Measurements from ENCODE around the gene PXMP4.

DNA sequence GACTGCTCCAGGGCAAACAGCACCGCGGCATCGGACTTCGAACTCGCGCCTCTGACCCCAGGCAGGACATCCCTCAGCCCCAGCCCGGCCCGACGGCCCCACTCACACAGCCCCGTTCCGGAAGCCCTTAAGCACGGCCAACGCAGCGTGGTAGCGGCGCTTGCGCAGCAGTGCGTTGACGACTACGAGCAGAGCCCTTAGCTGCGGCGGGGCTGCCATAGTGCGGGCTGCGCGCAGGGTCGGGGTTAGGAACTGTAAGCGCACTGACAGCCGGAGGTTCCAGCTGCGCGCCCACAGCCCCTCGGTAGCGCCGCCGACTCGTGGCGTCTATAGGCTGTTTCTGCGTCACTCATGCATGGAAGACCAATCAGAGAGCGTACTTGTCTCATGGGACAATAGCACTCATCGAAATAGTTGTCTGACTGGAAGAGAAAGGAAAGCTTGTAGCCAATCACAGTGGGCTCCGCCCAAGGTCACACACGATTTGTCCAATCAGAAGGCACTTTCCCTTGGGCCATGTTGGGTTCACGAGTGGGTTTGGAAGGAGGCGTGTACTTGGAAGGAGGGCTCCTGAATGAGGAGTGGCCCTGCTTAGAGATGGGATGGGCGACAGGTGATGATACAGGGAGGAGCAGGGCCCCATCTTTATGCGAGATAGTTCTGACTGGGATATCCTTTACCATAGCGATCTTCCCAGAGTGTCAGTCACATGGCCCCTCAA lies at the start of gene PXMP4:
- TF ChIP-seq, protein P1, sequence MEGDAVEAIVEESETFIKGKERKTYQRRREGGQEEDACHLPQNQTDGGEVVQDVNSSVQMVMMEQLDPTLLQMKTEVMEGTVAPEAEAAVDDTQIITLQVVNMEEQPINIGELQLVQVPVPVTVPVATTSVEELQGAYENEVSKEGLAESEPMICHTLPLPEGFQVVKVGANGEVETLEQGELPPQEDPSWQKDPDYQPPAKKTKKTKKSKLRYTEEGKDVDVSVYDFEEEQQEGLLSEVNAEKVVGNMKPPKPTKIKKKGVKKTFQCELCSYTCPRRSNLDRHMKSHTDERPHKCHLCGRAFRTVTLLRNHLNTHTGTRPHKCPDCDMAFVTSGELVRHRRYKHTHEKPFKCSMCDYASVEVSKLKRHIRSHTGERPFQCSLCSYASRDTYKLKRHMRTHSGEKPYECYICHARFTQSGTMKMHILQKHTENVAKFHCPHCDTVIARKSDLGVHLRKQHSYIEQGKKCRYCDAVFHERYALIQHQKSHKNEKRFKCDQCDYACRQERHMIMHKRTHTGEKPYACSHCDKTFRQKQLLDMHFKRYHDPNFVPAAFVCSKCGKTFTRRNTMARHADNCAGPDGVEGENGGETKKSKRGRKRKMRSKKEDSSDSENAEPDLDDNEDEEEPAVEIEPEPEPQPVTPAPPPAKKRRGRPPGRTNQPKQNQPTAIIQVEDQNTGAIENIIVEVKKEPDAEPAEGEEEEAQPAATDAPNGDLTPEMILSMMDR (conservative IDR thresholded peaks at IDR 0.05) = no peak
- no peak for TF ChIP-seq ZFX (IDR thresholded peaks at IDR 0.05)

All from C4-2B (cell line).